ENCODE results near the gene PER3. TPM values are rescaled to one million over a fixed set of nuclear protein-coding genes. Genes with fewer than 3 reads are reported as not detected.
A peak's percentile ranks its signal among the peaks of the same experiment; 100 is the strongest.

Gene PER3
- 2.0 and 2.4 TPM in 2 replicates for total RNA-seq (2012; rRNA removed)

DNA sequence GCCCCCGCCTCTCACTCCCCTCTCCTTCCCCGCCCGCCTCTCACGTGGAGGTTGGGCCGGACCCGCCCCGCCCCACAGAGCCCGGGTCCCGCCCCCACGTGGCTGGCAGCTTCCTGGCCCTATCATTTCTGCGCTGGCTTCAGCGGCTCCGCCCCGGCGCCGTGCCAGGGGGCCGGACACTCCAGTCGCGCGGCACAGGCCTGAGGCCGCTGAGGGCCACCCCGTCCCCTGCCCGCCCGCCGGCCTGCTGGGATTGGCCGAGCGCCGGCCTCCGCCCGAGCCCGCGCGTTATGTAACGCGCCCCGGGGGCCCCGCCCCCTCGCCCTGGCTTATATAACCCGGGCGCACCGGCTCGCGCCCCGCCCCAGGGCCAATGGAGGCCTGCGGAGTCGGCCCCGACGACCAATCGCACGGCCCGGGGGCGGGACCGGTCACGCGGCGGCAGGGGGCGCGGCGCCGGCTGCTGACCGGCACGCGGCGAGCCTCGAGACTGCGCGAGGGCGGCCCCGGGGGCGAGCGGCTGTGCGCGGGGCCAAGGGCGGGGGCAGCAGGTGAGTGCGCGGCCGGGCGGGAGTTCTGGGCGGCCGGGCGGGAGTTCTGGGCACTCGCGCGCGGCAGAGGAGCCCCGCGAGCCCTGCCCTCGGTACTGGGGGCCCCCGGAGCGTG, at the start of gene PER3:
PER3 (plus strand) TSS at position 466 of the 666 bp plus-strand sequence. CDS start 587 bp downstream, outside the sequence.
- Histone ChIP-seq H3K4me3 (ENCODE audit: low read length) (peak within 1 kb of the TSS; percentile 71), H3K27me3 (ENCODE audit: control insufficient read depth, insufficient read depth, low read length) (no peaks in the 10 kb centered on the region), H3K9me3 (replicated peaks; ENCODE audit: low read length) (no peaks in the 10 kb centered on the region), H3K4me1 (ENCODE audit: control insufficient read depth, insufficient read depth, low read length) (peaks cover 12% of the 10 kb centered on the region), H3K4me2 (ENCODE audit: low read length) (peak within 1 kb of the TSS; percentile 96), H3K9ac (ENCODE audit: low read depth, low read length) (peak within 1 kb of the TSS; percentile 62), H3K36me3 (ENCODE audit: insufficient read depth, low read length) (peaks cover 19% of the 10 kb centered on the region)

DNA sequence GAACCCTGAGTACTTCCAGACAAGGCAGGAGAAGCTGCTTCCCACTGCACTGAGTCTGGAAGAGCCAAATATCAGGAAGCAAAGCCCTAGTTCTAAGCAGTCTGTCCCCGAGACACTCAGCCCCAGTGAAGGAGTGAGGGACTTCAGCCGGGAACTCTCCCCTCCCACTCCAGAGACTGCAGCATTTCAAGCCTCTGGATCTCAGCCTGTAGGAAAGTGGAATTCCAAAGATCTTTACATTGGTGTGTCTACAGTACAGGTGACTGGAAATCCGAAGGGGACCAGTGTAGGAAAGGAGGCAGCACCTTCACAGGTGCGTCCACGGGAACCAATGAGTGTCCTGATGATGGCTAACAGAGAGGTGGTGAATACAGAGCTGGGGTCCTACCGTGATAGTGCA, 46.0 kb upstream of the PER3 start:
- H3K36me3 ChIP-seq (ENCODE audit: insufficient read depth, low read length), result no peaks in the 10 kb centered on the region
- no peak overlapping the region for H3K4me2 ChIP-seq (ENCODE audit: low read length)
- H3K9ac ChIP-seq (ENCODE audit: low read depth, low read length), result no peak overlapping the region
- H3K4me3 ChIP-seq (ENCODE audit: low read length), result no peak overlapping the region
- peaks cover 3% of the 10 kb centered on the region for H3K27me3 ChIP-seq (ENCODE audit: control insufficient read depth, insufficient read depth, low read length)
- H3K4me1 ChIP-seq (ENCODE audit: control insufficient read depth, insufficient read depth, low read length), result no peaks in the 10 kb centered on the region
- H3K9me3 ChIP-seq (replicated peaks; ENCODE audit: low read length), result no peaks in the 10 kb centered on the region

DNA sequence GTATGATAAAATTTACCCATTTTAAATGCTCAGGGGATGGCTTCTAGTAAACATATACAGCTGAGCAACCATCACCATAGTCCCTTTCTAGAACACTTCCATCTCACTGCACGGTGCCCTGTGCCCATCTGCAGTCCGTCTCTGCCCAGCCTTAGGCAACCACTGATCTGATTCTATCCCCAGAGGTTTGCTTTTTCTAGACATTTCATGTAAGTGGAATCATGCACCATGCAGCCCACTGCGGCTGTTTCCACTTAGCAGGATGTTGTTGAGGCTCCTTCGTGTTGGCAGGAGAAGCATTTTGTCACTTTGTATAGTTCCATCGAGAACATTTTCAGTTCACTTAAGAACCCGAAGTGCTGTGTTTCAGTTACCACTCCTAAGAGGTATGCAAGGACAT, 40.7 kb upstream of the PER3 start:
- no peak overlapping the region for H3K4me3 ChIP-seq (ENCODE audit: low read length)
- no peak overlapping the region for H3K9ac ChIP-seq (ENCODE audit: low read depth, low read length)
- H3K9me3 ChIP-seq (replicated peaks; ENCODE audit: low read length), result no peaks in the 10 kb centered on the region
- H3K4me2 ChIP-seq (ENCODE audit: low read length), result no peak overlapping the region
- no peaks in the 10 kb centered on the region for H3K4me1 ChIP-seq (ENCODE audit: control insufficient read depth, insufficient read depth, low read length)
- H3K36me3 ChIP-seq (ENCODE audit: insufficient read depth, low read length), result no peaks in the 10 kb centered on the region
- no peaks in the 10 kb centered on the region for H3K27me3 ChIP-seq (ENCODE audit: control insufficient read depth, insufficient read depth, low read length)

DNA sequence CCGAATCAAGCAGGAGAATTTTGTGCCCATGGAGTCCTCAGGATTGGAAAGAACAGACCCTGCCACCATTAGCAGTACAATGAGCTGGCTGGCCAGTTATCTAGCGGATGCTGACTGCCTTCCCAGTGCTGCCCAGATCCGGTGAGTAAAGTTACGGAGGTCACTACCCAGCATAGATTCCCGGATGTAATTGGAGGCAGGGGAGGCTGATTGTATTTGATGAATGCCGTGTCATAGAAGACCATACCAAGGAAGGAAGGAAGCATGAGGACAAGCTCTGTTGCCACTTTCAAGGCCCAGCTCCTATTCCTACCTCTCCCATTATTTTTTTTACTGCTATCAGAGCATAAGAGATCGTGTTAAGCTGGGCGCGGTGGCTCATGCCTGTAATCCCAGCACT, 39.2 kb upstream of the PER3 start:
- H3K4me1 ChIP-seq (ENCODE audit: control insufficient read depth, insufficient read depth, low read length), result no peaks in the 10 kb centered on the region
- no peaks in the 10 kb centered on the region for H3K27me3 ChIP-seq (ENCODE audit: control insufficient read depth, insufficient read depth, low read length)
- no peaks in the 10 kb centered on the region for H3K9me3 ChIP-seq (replicated peaks; ENCODE audit: low read length)
- H3K4me2 ChIP-seq (ENCODE audit: low read length), result no peak overlapping the region
- H3K9ac ChIP-seq (ENCODE audit: low read depth, low read length), result no peak overlapping the region
- no peaks in the 10 kb centered on the region for H3K36me3 ChIP-seq (ENCODE audit: insufficient read depth, low read length)
- H3K4me3 ChIP-seq (ENCODE audit: low read length), result no peak overlapping the region

DNA sequence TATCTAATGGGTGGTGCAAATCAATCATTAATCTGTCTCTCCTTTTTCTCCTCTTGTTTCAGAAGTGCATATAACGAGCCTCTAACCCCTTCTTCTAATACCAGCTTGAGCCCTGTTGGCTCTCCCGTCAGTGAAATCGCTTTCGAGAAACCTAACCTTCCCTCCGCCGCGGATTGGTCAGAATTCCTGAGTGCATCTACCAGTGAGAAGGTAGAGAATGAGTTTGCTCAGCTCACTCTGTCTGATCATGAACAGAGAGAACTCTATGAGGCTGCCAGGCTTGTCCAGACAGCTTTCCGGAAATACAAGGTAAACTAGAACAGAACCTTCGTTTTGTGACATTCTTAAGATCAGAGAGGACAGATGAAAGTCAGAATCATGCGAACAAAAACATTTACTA, 38.3 kb upstream of the PER3 start:
- Histone ChIP-seq H3K4me2 (ENCODE audit: low read length) (no peak overlapping the region), H3K36me3 (ENCODE audit: insufficient read depth, low read length) (no peaks in the 10 kb centered on the region), H3K9ac (ENCODE audit: low read depth, low read length) (no peak overlapping the region), H3K4me1 (ENCODE audit: control insufficient read depth, insufficient read depth, low read length) (no peaks in the 10 kb centered on the region), H3K27me3 (ENCODE audit: control insufficient read depth, insufficient read depth, low read length) (no peaks in the 10 kb centered on the region), H3K4me3 (ENCODE audit: low read length) (no peak overlapping the region), H3K9me3 (replicated peaks; ENCODE audit: low read length) (no peaks in the 10 kb centered on the region)

DNA sequence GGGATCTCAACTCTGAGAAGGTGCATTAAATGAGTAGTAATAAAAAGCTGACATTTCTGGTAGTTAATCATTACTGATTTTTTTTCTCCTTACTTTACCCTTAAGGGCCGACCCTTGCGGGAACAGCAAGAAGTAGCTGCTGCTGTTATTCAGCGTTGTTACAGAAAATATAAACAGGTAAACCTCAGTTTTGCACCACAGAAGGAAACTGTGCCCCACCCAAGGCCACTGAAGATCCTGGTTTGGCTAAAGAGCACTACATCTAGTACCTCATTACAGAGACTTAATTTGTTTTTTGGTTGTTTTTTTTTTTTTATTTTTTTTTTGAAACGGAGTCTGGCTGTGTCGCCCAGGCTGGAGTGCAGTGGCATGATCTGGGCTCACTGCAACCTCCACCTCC, 36.5 kb upstream of the PER3 start:
- Histone ChIP-seq H3K4me2 (ENCODE audit: low read length) (no peak overlapping the region), H3K36me3 (ENCODE audit: insufficient read depth, low read length) (no peaks in the 10 kb centered on the region), H3K4me3 (ENCODE audit: low read length) (no peak overlapping the region), H3K9me3 (replicated peaks; ENCODE audit: low read length) (no peaks in the 10 kb centered on the region), H3K27me3 (ENCODE audit: control insufficient read depth, insufficient read depth, low read length) (no peaks in the 10 kb centered on the region), H3K4me1 (ENCODE audit: control insufficient read depth, insufficient read depth, low read length) (peaks cover 3% of the 10 kb centered on the region), H3K9ac (ENCODE audit: low read depth, low read length) (no peak overlapping the region)

DNA sequence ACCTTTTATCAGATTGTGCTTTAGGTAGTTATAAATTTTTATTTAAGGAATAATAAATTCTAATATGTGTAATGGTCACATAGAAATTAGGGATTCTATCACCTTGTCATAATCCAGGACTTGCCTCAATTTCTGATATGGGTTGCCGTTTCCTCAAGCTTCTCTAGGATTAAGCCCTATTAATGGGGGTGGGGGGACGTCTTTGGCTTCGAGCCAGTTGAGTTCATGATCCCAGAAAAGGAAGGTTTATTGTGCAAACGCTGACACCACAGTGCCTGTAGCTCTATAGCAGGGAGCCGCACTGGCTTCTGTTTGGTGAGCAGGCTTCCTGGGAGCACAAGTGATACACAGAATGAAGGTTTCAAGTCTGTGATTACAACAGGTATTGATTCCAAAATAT, 35.0 kb upstream of the PER3 start:
- H3K27me3 ChIP-seq (ENCODE audit: control insufficient read depth, insufficient read depth, low read length), result no peaks in the 10 kb centered on the region
- no peak overlapping the region for H3K4me2 ChIP-seq (ENCODE audit: low read length)
- peaks cover 3% of the 10 kb centered on the region for H3K4me1 ChIP-seq (ENCODE audit: control insufficient read depth, insufficient read depth, low read length)
- H3K4me3 ChIP-seq (ENCODE audit: low read length), result no peak overlapping the region
- no peak overlapping the region for H3K9ac ChIP-seq (ENCODE audit: low read depth, low read length)
- no peaks in the 10 kb centered on the region for H3K9me3 ChIP-seq (replicated peaks; ENCODE audit: low read length)
- no peaks in the 10 kb centered on the region for H3K36me3 ChIP-seq (ENCODE audit: insufficient read depth, low read length)

DNA sequence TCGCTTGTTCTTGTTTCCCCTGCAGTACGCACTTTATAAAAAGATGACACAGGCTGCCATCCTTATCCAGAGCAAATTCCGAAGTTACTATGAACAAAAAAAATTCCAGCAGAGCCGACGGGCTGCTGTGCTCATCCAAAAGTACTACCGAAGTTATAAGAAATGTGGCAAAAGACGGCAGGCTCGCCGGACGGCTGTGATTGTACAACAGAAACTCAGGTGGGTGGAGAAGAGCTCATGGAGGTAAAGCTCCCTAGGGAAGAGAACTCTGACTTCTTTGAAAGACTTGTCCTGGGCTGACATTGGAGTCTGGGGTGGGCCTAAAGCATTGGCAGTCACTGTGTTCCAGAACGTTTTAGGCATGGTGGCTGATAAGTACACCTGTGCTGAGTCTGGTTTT, 32.9 kb upstream of the PER3 start:
- no peaks in the 10 kb centered on the region for H3K9me3 ChIP-seq (replicated peaks; ENCODE audit: low read length)
- H3K4me1 ChIP-seq (ENCODE audit: control insufficient read depth, insufficient read depth, low read length), result peaks cover 3% of the 10 kb centered on the region
- H3K27me3 ChIP-seq (ENCODE audit: control insufficient read depth, insufficient read depth, low read length), result no peaks in the 10 kb centered on the region
- no peaks in the 10 kb centered on the region for H3K36me3 ChIP-seq (ENCODE audit: insufficient read depth, low read length)
- no peak overlapping the region for H3K9ac ChIP-seq (ENCODE audit: low read depth, low read length)
- no peak overlapping the region for H3K4me3 ChIP-seq (ENCODE audit: low read length)
- H3K4me2 ChIP-seq (ENCODE audit: low read length), result no peak overlapping the region

DNA sequence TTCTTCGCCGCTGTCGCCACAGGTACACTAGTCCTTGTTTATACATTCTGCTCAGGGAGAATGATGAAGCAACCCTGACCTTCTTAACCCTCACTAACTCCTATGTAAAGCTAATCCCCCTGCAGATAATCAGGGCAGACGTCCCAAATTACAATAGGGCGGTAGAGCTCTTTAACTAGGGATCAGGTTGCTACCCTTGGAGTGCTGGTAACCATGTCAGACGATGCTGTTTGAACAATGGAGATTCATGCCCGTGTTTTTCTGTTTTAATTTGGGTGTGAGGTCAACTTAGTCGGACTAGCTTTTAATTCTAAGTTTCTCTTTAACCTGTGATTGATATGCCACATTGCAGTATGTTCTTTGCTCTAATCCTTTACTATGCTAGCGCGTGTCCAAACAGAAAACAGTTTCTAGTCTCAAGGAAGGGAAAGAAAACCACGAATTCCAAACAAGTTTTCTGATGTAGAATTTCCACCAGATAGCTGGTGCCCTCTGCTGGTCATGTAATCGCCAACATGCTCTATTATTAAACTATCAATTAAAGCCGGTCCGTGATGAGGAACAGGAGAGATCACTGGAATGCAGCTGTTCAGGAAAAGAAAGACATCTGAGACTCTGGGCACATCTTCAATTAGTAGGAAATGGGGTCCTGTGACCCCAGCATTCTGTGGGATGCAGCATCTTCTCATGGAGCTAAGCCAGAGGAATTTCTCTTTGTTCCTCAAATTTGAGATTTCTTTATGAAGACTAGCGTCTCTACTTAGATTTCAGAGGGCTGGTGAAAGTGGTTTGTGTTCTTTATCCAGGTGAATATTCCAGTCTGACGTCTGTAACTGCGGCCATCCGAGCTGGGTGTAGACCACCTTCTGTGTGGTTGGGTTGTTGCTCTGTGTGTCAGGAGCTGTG, 31.3 kb upstream of the PER3 start:
- Histone ChIP-seq H3K9ac (ENCODE audit: low read depth, low read length) (peak overlapping the region; percentile 44), H3K9me3 (replicated peaks; ENCODE audit: low read length) (no peaks in the 10 kb centered on the region), H3K4me3 (ENCODE audit: low read length) (peak overlapping the region; percentile 64), H3K4me2 (ENCODE audit: low read length) (peak overlapping the region; percentile 85), H3K36me3 (ENCODE audit: insufficient read depth, low read length) (no peaks in the 10 kb centered on the region), H3K27me3 (ENCODE audit: control insufficient read depth, insufficient read depth, low read length) (no peaks in the 10 kb centered on the region), H3K4me1 (ENCODE audit: control insufficient read depth, insufficient read depth, low read length) (peaks cover 3% of the 10 kb centered on the region)

DNA sequence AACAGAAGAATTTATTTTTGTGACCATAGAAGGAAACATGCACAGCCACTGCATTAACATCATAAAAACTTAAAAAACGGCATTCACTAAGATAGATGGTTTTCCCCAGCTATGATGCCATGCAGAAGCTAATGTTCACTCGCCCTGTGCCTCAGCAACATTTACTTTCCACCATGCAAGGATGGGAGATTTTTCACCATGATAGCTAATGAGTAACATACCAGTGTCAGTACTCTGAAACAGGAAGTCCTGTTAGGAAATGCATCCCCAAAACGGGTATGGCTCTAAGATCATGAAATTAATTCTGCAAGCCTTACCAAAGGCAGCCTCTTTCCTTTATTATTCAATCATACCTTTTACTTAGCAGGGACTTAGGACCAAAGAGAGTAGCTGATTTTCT, 30.4 kb upstream of the PER3 start:
- Histone ChIP-seq H3K4me3 (ENCODE audit: low read length) (no peak overlapping the region), H3K4me2 (ENCODE audit: low read length) (no peak overlapping the region), H3K9ac (ENCODE audit: low read depth, low read length) (no peak overlapping the region), H3K27me3 (ENCODE audit: control insufficient read depth, insufficient read depth, low read length) (no peaks in the 10 kb centered on the region), H3K4me1 (ENCODE audit: control insufficient read depth, insufficient read depth, low read length) (peaks cover 3% of the 10 kb centered on the region), H3K36me3 (ENCODE audit: insufficient read depth, low read length) (no peaks in the 10 kb centered on the region), H3K9me3 (replicated peaks; ENCODE audit: low read length) (no peaks in the 10 kb centered on the region)

DNA sequence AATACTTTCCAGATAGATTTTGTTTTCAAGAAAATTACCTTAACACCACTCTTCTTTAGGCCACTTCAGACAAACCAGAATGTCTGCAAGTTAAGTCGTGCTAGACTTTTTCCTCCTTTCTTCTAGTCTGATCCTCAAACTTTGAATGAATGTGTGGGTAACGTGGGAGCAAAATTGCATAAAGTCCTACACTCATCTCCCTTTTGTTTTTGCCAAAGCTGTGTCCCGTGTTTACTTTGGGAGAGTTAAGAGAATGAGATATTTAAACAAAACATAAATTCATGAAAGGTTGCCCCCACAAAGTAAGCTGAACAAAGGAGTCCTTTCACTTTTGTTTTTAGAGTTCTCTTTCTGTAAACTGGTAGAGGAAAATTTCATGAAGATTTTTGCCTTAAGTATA, 29.9 kb upstream of the PER3 start:
- Histone ChIP-seq H3K9ac (ENCODE audit: low read depth, low read length) (no peak overlapping the region), H3K9me3 (replicated peaks; ENCODE audit: low read length) (no peaks in the 10 kb centered on the region), H3K4me1 (ENCODE audit: control insufficient read depth, insufficient read depth, low read length) (peaks cover 3% of the 10 kb centered on the region), H3K4me2 (ENCODE audit: low read length) (no peak overlapping the region), H3K36me3 (ENCODE audit: insufficient read depth, low read length) (no peaks in the 10 kb centered on the region), H3K27me3 (ENCODE audit: control insufficient read depth, insufficient read depth, low read length) (no peaks in the 10 kb centered on the region), H3K4me3 (ENCODE audit: low read length) (no peak overlapping the region)

Data from skeletal muscle satellite cell (primary cell).